NCI-H226 (cell line): ENCODE data around the gene C2orf49.
A peak's percentile ranks its signal among the peaks of the same experiment; 100 is the strongest.

Source experiments
- DNase-seq: peaks from one replicate; pipeline ENCODE4 v3.0.0-alpha.2; 2015

C2orf49 gene

DNA sequence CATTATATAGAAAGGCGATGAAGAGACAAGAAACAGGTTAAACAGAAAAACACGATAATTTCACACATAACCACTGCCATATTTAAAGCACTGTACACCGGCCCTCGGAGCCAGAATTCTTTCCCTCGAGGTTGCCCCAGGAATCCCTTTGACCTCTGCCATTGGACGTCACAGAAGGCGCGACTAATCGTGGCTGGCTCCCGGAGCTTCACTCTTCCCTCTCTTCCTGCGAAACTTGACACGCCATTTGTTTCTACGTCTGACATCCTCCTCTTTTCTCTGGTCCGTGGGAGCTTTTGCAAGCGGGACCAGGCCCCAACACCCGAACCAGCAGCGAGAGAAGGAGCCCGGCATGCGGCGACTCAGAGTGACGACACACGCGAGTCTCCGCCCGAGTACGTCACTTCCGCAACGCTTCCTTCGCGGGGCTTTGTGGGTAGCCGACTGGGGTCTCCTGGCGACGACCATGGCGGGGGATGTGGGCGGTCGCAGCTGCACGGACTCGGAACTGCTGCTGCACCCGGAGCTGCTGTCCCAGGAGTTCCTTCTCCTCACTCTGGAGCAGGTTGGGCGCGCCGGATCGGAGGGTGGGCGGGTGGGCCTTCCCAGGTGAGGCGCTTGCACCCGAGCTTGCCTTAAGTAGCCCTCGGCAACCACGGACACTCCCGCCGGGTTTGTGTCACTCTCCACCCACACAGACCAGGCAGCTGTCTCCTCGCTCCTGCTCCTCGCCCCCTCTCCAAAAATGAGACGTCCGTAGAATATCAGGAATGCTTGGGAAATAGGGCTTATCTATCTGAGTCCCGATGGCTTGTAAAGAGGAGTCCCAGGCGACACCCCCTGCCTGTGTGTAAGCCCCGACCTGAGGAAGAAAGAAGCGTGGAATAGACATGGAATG lies at the start of gene C2orf49:
Gene C2orf49 (plus strand): TSS at position 419 of the 898 bp plus-strand sequence. CDS start 48 bp downstream, at position 467.
- DNase-seq, result peak; percentile 82

DNA sequence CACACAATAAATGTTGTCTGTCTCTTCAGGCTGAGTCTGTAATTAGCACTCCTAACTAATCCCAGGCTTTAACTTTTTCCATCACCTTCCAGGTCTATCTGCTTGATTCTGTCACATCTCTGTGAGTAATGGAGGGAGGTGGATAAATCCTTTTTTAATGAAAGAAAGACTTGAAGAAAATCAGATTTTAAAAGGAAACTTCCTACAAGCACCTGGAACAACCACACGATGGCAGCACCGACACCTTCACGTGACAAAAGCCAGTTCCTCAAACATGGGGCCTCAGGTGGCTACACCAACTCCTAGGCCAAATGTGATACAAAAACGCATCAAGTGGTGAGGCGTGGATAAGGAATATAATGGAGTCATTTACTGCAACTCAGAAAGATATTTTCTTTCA lies 49.6 kb upstream of the C2orf49 start:
- no peak for DNase-seq

DNA sequence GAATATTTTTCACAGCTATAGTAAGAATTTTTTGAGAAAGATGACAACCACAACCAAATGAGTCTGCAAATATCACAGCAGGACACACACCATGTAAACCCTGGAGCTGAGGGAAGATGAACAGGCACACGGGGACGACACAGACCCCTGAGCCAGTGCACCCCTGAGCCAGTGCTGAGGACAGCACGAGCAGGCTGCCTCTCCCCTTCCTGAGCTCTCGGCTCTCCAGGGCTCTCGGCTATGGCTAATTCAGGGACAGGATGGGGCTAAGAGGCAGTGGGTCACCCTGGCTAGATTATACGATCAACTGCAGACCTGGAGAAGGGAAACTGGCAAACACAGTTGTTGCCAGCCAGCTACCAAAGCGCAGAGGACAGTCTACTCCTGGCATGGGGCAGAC lies 49.2 kb upstream of the C2orf49 start:
- DNase-seq, result no peak

DNA sequence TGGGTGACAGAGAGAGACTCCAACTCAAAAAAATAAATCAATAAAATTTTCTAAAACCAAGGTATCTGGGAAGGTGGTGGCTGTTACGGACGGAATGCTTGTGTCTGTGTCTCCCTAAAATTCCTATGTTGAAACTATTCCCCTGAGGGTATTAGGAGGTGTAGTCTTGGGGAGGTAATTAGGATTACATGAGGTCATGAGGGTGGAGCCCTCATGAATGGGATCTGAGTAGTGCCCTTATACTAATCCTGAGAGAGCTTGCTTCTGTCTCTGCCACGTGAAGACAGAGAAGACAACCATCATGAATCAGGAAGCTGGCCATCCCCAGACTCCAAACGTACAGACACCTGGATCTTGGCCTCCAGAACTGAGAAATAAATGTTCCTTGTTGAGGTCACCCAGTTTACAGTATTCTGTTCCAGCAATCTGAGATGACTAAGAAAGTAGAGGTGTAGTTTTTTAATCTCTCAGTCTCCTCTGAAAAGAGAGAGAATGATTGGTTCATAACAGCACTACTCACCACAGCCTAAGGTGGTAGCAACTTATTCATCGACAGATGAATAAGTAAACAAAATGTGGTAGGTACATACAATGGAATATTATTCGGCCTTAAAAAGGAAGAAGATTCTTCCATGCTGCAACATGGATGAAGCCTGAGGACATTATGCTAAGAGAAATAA lies 46.2 kb upstream of the C2orf49 start:
- peak; percentile 6 for DNase-seq

DNA sequence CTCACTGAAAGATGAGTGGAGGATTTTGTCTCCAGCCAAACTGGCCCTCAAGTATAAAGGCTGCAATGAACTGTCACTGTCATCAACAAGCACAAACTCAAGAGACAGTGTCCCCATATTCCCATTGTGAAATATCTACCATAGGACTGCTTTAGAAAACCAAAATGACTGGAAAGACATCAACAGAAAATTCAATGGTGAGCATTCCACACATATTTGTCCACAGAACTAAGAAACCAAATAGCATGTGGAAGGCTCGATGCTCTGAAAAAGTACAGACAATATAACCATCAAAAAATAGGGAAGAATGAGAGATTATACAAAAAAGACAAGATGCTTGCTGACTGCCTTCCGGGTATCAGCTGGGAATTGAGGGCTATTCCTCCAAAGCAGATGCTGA lies 45.4 kb upstream of the C2orf49 start:
- DNase-seq, result no peak

DNA sequence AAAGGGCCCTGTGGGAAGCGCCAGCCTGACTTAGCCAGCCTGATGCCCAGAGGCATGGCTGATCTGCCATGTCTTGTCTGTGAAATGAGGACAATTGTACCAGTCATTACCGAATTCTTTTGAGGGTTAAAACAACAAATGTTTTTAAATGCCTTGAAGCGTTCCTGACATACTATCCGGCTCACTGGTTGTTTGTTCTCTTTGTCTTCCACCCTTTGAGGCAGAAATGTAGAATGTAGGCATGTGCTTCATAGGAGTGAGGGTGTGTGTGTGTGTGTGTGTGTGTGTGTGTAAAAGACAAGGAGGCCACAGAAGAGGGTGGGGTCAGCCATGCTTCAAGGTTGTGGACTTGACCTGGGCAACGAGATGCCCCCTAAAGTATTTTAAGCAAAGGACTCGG lies 43.3 kb upstream of the C2orf49 start:
- DNase-seq, result no peak

DNA sequence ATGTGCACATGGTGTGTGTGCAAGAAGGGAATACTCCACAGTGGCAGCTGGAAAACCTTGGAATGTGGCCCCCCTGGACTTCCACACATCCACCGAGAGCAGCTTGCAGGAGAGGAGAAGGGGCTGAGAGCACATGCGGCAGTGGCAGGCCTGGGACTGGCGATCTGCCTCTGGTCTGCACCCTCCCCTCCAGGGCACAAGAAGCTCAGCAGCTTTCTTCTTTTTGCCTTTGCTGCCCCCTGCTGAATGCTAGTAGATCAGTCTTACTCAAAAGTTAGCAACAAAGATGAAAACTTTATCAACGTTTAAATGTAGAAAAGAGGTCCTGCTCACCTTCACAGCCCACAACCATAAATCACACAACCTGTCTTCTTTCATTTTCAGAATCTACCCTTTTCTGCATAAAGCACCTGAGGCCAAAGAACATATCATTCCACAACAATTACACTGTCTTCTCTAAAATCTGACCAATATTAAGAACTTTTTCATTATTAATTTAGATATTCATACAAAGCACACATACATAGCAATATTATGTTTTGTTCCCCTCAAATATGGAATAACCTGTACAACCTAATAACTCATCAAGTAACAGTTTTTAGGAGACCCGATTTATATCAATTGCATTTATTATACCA lies 42.4 kb upstream of the C2orf49 start:
- DNase-seq, result peak; percentile 44

DNA sequence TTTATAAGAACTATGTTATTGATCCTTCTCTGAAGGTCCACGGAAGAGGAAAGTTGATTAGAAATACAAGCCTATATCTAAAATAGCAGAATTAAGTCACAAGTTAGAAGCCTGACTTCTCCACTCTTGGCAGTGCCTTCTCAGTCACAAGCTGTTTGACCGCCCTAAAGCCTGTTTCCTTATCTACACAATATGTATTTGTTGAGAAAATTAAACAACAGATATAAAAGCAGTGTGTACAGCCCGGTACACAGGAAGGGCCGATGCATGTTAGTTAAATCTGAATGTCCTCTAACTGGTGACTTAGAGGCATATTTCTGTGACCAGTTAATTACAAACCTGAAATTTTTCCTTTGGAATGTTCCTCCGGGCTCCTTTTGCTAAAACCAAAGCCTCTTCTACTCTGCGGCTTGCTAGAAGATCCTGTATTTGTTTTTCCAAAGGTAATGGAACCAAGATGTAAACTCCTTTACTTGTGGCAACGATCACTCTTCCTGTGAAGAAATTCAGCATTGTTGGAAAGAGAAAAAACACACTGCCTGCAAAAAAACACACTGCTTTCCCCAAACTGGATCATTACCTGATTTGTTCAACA lies 41.2 kb upstream of the C2orf49 start:
- no peak for DNase-seq

DNA sequence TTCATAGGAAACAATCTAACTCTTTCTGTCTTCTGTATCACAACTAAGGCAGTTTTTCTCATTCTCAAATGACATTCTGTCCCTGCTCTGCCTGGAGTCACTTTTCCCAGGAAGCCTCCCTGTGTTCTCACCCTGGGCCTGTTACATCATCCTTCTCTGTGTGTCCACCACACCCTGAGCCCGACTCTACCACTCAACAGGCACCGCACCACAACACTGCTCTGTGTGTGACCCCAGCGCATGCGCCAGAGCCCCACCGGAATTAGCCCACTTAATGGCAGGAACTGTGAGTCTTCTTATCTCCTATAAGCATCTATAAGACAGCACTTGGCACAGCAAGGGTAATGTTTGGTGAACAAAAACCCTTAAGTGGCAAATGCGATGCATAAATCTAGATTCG lies 40.1 kb upstream of the C2orf49 start:
- DNase-seq, result no peak

DNA sequence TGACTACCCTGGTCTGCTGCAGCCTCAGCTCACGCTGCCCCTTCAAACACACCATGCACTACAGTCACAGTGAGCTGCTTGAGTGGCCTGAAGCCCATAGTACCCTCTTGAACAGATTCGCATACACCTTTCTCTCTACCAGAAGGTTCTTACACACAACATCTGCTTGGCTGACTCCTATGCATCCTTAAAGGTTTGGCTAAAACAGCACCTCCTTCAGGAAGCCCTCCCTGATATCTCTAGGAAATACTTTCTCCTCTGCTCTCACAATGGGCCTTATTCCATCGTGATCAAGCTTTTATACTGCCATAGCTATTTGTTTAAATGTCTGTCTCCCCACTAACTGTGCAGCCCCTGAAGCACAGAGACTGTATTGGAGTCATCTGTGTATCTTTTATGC lies 39.3 kb upstream of the C2orf49 start:
- DNase-seq, result no peak

DNA sequence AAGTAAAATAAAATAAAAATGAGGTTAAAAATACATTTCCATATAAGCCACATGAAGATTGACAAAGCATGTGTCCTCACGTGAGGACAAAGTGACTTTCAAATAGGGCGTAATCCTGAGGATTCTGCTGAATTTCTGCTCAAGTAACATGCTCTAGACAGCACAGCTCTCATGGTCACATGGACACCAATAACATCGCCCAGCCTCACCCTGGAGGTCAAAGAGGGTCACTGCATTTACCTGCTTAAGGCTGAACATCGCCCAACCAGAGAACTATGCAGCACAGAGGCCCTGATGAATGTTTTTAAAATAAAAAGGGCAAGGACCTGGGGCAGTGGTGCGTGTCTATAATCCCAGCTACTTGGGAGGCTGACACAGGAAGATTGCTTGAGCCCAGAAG lies 38.0 kb upstream of the C2orf49 start:
- DNase-seq, result no peak

DNA sequence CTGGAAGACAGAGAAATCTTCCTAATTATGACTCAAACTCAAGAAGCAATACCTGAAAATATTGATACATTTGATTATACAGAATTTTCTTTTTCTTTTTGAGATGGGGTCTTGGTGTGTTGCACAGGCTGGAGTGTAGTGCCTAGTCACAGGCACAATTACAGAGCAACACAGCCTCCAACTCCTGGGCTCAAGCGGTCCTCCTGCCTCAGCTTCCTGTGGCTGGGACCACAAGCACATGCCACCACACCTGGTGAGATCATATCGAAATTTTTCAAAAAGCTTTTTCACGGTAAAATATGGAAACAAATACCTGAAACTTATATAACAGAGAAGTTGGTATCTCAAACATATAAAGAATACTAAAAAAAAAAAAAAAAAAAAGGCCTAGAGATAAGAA lies 35.7 kb upstream of the C2orf49 start:
- DNase-seq, result no peak

DNA sequence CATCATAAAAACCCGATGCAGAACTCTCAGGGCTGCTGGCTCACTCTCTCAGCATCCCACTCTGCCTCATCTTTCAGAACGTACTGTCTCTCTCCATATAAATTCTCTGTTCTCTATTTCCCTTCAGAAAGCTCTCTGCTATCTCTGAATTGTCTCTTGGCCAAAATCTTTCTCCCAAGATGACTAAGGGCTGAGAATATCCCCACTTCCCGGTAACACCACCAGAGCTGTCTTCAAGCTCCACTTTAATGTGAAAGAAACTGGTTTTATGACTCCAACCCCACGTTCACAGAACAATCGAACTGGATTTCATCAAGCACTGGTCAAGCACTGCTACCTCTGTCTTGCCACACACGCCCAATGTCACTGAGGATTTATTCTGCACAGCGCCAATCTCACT lies 30.2 kb upstream of the C2orf49 start:
- no peak for DNase-seq

DNA sequence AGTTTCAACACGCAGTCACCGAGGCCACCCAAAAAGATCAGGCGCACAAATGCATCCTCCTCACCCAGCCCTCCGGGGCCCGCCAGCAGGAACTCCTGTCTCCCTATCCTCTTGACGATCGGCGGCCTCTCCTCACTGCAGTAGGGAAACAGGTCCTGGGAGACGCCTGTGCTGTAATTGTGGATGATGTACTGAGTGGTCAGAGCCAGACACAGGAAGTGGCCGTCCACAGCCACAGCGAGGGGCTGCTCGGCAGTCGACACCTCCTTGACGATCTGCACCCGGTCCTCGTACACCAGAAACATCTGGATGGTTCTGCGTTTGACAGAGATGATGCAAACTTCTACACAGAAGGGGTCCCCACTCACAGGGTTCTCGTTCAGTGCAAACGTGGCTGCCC lies 29.8 kb upstream of the C2orf49 start:
- DNase-seq, result no peak

DNA sequence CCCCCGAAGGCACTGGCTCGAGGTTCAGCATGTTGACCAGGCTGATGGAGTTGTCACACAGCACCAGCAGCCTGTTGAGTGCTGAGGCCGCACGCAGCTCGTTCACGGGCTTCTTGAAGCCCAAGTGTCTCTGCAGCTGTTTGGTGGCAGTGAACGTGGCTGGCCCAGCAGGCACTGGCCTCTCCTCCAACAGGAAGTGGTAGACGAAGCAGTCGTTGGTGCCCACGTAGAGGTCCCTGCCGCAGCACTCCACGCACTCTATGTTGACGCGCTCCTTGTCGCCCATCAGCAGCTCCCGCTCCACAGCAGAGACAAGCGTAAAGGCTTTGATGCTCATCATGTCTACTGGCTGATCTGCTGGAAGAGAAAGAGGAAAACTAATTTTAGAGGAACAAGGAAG lies 29.4 kb upstream of the C2orf49 start:
- DNase-seq, result no peak

DNA sequence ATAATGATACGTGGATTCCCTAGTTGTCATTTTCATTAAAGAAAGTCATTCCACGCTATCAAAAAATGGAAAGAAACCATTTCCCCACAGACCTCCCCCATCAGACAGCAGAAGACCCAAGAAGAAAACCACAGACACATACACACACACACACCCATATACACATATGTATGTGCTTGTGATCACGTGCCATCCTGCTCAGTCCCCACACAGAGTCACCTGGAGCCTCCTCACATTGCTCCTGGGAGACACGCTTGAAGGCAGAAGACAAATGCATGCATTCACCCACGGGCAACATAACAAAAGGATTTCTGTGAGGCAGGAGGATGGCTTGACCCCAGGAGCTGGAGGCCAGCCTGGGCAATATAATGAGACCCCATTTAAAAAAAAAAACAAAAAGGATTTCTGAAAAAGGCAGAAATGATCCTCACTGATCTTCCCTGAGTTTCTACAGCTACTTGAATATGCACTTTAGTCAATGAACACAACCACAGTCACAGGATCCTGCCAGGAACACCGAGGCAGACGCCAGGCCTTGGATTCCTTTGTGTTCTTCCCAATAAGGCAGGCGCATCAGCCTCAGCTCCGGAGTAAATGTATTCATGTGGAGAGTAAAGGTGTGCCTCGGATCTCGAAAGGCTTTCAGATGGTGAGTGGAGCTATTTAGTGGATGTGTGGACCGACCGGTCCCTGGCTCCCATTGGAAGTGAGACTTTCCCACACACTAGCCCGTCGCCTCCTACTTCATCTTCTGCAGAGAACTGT lies 28.8 kb upstream of the C2orf49 start:
- no peak for DNase-seq

DNA sequence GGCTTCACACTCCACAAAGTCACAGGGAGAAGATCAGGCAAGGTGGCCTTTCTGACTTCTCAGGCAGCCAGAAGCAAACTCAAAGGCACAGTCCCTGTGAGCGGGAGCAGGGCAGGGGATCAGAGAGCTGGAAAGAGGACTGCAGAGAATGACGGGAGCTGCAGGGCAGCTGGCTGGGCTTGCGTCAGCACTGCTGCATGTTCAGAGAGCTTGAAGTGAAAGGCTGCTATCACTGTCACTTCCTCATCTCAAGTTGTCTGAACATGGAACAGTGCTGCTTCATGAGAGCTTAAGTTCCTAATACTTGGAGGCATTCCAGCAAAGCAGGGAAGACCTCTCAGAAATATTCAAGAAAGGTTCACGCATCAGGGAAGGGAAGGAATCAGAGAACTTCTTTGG lies 28.2 kb upstream of the C2orf49 start:
- DNase-seq, result no peak

DNA sequence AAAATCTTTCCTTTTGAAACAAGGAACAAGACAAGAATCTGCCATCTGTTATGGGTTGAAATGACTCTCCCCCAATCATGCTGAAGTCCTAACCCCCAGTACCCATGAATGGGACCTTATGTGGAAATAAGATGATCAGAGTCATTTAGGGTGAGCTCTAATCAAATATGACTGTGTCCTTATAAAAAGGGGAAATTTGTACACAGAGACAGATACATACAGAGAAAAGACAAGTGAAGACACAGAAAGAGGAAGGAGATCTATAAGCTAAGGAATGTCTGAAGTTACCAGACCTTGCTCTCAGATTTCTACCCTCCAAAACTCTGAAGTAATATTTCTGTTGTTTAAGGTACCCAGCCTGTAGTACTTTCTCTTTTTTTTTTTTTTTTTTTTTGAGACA lies 23.5 kb upstream of the C2orf49 start:
- no peak for DNase-seq

DNA sequence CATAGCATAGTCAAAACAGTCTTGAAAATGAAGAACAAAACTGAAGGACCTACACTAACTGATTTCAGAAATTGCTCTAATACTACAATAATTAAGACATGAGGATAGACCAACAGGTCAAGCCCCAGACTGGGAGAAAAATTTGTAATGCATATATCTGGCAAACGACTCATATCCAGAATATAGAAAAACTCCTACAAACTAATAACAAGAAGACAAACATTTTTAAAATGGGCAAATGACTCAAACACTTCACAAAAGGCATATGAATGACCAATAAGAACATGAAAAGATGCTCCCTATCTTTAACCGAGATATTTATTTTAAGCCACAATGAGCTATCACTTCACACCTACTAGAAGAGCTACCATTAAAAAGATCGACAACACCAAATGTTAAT lies 22.0 kb upstream of the C2orf49 start:
- no peak for DNase-seq

DNA sequence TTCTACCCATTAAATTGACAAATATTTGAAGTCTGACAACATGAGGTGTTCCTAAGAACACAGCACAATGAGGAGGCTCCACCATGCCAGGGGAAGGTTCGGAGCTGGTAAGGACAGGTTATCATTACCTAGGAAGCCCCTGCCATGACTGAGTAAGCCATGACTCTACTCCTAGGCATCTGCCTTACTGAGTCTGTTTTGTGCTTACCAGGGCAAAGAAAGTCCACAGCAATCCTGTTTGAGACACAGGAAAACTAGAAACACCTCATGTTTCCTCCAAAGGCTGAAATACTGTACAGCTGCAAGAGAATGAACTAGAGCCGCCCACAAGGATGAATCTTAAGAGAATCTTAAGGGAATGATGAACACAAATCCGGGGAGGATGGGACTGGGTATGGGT lies 19.4 kb upstream of the C2orf49 start:
- peak; percentile 36 for DNase-seq

DNA sequence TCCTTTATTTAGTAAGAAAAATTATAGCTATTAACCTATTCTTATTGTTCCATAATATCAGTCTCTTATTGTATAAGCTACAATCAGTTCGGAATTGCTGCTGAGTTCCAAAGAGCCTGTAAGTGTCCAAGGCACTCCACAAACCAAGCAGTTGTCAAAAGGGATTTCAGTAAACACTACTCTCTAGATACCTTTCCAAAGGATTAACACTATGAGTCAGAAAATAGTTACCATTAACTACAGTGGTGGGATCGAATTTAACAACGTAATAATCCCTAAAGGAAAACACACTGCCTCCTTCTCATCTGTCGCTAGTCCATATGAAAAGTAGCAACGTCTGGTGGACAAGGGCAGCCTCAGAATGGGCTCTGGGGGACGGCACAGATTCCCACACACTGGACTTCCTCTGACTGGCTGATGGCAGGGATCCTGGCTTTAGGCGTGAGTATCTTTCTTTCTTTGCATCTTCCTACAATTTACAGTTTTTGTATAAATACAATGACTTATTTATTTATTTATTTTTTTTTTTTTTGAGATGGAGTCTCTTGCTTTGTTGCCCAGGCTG lies 16.6 kb upstream of the C2orf49 start:
- no peak for DNase-seq

DNA sequence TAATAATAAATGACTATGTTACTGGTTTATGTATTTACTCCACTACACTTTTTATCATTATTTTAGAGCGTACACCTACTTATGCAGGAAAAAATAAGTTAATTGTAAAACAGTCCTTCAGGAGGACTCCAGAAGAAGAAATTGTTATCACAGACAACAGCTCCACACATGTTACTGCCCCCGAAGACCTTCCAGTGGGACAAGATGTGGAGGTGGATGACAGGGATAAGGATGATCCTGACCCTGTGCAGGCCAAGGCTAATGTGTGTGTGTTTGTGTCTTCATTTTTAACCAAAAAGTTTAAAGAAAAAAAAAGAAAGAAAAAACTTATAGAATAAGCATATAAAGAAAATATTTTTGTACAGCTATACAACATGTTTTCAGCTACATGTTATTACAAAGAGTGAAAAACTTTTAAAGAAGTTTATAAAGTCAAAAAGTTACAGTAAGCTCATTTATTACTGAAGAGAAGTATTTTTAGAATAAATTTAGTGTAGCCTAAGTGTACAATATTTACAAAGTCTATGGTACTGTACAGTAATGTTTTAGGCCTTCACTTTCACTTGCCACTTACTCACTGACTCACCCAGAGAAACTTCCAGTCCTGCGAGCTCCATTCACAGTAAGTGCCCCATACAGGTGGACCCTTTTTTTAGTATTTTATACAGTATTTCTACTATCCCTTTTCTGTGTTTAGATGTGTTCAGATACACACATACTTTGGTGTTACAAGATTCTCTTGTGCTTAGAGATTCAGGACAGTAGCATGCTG lies 15.3 kb upstream of the C2orf49 start:
- no peak for DNase-seq
